Myometrial cell (primary cell): Measurements from ENCODE around the gene ANO1. TPM values are rescaled to one million over a fixed set of nuclear protein-coding genes. Genes with fewer than 3 reads are reported as not detected.

Experiments
- total RNA-seq: library from RNA; depleted of rRNA; stranded (reverse); fragments of >200 nt; gene quantifications from 2 replicates; pipeline ENCODE4 v1.2.3, GENCODE V29; 2015

Gene ANO1
- not detected in 2 replicates for total RNA-seq

DNA sequence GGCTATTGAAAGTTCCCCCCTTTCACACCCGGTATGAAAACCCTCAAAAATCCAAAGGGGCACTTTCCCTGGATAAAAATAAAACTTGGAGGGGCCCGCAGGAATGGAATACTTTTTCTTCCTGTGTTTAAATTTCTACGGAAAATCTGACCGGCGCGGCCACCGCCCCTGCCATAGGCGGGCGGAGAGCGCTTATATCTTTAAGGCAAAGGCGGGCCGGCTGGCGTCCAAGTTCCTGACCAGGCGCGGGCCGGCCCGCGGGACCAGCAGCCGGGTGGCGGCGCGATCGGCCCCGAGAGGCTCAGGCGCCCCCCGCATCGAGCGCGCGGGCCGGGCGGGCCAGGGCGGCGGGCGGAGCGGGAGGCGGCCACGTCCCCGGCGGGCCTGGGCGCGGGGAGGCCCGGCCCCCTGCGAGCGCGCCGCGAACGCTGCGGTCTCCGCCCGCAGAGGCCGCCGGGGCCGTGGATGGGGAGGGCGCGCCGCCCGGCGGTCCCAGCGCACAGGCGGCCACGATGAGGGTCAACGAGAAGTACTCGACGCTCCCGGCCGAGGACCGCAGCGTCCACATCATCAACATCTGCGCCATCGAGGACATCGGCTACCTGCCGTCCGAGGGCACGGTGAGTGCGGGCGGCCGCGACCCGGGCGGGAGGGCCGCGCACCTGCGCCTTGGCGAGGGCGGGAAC is at the start of gene ANO1:
Gene ANO1, plus strand, starts transcription at position 223 of the 686 bp plus-strand sequence. Its CDS starts 290 bp downstream, at position 513.

DNA sequence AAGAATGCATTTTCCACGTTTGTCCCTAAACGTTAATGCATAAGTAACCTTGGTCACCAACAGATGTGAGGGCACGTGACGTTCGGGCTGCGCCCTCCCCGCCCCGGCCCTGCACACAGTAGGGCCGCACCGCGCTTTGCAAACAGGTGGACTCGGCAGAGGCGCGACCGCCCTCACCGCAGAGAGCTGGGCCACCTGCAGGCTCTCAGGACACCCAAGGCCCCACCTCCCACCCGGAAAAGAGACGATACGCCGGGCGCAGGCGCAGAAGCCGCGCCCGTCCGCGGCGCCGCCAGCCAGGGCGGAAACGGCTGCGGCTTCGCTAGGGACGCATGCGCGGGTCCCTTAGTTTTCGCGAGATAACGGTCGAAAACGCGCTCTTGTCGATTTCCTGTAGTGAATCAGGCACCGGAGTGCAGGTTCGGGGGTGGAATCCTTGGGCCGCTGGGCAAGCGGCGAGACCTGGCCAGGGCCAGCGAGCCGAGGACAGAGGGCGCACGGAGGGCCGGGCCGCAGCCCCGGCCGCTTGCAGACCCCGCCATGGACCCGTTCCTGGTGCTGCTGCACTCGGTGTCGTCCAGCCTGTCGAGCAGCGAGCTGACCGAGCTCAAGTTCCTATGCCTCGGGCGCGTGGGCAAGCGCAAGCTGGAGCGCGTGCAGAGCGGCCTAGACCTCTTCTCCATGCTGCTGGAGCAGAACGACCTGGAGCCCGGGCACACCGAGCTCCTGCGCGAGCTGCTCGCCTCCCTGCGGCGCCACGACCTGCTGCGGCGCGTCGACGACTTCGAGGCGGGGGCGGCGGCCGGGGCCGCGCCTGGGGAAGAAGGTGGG is 125.0 kb downstream of the ANO1 start, which contains the start of gene FADD:
Gene FADD, plus strand, starts transcription at position 377 of the 831 bp plus-strand sequence. Its CDS starts 164 bp downstream, at position 541.

Other genes with a start within 250 kb of the ANO1 start
- gene FADD, start 125.0 kb downstream of the ANO1 start, total RNA-seq = 25.5 and 33.7 TPM in 2 replicates
- 18.2 and 23.9 TPM in 2 replicates for gene PPFIA1, start 192.4 kb downstream of the ANO1 start, total RNA-seq